Measurements from ENCODE around the gene KDM4C.

GRCh38 chr9:7104625-7105024 lies 346.9 kb downstream of the KDM4C start:
- TF ChIP-seq CTCF (conservative IDR thresholded peaks at IDR 0.05; ENCODE audit: low read depth, low read length) (no peak), EZH2 (IDR thresholded peaks at IDR 0.05; ENCODE audit: borderline replicate concordance, low read depth, low read length, poor library complexity, severe bottlenecking) (no peak)
